Stomach (tissue), 4 donors: ENCODE measurements around the gene EGFL7.

Source experiments
- CTCF ChIP-seq, 7 experiments: fragments of 450-650 bp in 4 of 7; fragments of 200-600 bp in 3 of 7; sonication (generic) in 3 of 7; IDR thresholded peaks; one replicate each; pipeline ENCODE4 v1.5.1; 2016 to 2019; ENCODE audit warnings: antibody characterized with exemption in 7 of 7, control low read depth in 2 of 7, mild to moderate bottlenecking in 1 of 7
- EP300 ChIP-seq: sonication (generic); formaldehyde crosslinking; IDR thresholded peaks from one replicate; pipeline ENCODE4 v1.6.1; 2017; ENCODE audit warnings: antibody characterized with exemption
- POLR2AphosphoS5 ChIP-seq, 3 donors: sonication (generic); formaldehyde crosslinking; IDR thresholded peaks; one replicate each; pipeline ENCODE4 v1.6.1; 2016; ENCODE audit warnings: antibody characterized with exemption in 3 of 3

- TF ChIP-seq CTCF (IDR thresholded peaks at IDR 0.05) (no peak), EP300 (no peak), POLR2AphosphoS5 (IDR thresholded peaks at IDR 0.05) (no peak)
Measured at GRCh38 chr9:136720898-136721338, 58.2 kb downstream of the EGFL7 start.
